PC-9 (cell line): ENCODE data around the gene NT5C2. TPM values are rescaled to one million over a fixed set of nuclear protein-coding genes. Genes with fewer than 3 reads are reported as not detected.
"Not testable (repeated sequence)": the region's sequence is repeated elsewhere in the genome, so short reads cannot be mapped to it uniquely, and the experiment has no call there.

Experiments
- BruUV-seq: library from RNA; stranded (reverse); fragments of 400-500 nt; replicated peaks from 2 replicates; lab custom pipeline; 2021; lab: Mats Ljungman, UMichigan
- CTCF ChIA-PET: fragments of 300-600 bp; sonication (Branson Sonifier 250); formaldehyde crosslinking; loops from one replicate; lab custom pipeline; 2022; ENCODE audit warnings: antibody characterized with exemption; lab: Charles Lee
- POLR2A ChIA-PET: fragments of 300-600 bp; sonication (Branson Sonifier 250); formaldehyde crosslinking; loops from one replicate; lab custom pipeline; 2022; ENCODE audit warnings: antibody characterized with exemption; ENCODE audit not compliant: unreplicated experiment; lab: Charles Lee
- DNase-seq, 2 experiments: peaks; one replicate each; pipeline versions ENCODE4 v3.0.0 to v3.0.0-alpha.2; 2015 to 2022; ENCODE audit warnings: mixed read lengths in 1 of 2
- H2AFZ ChIP-seq: fragments of 200-600 bp; sonication (generic); 2 replicates; pipeline ENCODE4 v1.8.1; 2017; ENCODE audit warnings: antibody characterized with exemption
- H3F3A ChIP-seq: fragments of 200-600 bp; sonication (generic); 2 replicates; pipeline ENCODE4 v1.8.1; 2017; ENCODE audit warnings: antibody characterized with exemption, mild to moderate bottlenecking, low read depth; ENCODE audit not compliant: insufficient read depth
- H3K27ac ChIP-seq: fragments of 200-600 bp; sonication (generic); 2 replicates; pipeline ENCODE4 v1.6.1; 2016; ENCODE audit warnings: mixed run types
- H3K27me3 ChIP-seq: fragments of 200-600 bp; sonication (generic); 2 replicates; pipeline ENCODE4 v1.6.1; 2016; ENCODE audit warnings: low read depth, mixed run types; ENCODE audit not compliant: insufficient read depth
- H3K36me3 ChIP-seq: fragments of 200-600 bp; sonication (generic); 2 replicates; pipeline ENCODE4 v1.6.1; 2016; ENCODE audit warnings: low read depth, mixed run types
- H3K4me1 ChIP-seq: fragments of 200-600 bp; sonication (generic); replicated peaks from 2 replicates; pipeline ENCODE4 v1.6.1; 2016; ENCODE audit warnings: mixed run types; ENCODE audit not compliant: insufficient read depth
- H3K4me2 ChIP-seq: fragments of 200-600 bp; sonication (generic); 2 replicates; pipeline ENCODE4 v1.6.1; 2017; ENCODE audit warnings: mixed run types
- H3K4me3 ChIP-seq: fragments of 200-600 bp; sonication (generic); 2 replicates; pipeline ENCODE4 v1.6.1; 2016; ENCODE audit warnings: mixed run types
- H3K79me2 ChIP-seq: fragments of 200-600 bp; sonication (generic); 2 replicates; pipeline ENCODE4 v1.6.1; 2017; ENCODE audit warnings: low read depth, mixed run types
- H3K9me2 ChIP-seq: fragments of 200-600 bp; sonication (generic); 2 replicates; pipeline ENCODE4 v1.8.1; 2017; ENCODE audit warnings: mild to moderate bottlenecking; ENCODE audit not compliant: insufficient read depth
- H3K9me3 ChIP-seq: fragments of 200-600 bp; sonication (generic); 2 replicates; pipeline ENCODE4 v1.8.1; 2016; ENCODE audit warnings: low read depth; ENCODE audit not compliant: insufficient read depth
- H4K20me1 ChIP-seq: fragments of 200-600 bp; sonication (generic); 2 replicates; pipeline ENCODE4 v1.8.1; 2017; ENCODE audit not compliant: insufficient read depth
- EZH2 ChIP-seq: fragments of 200-600 bp; sonication (generic); IDR thresholded peaks from 2 replicates; pipeline ENCODE4 v1.8.0; 2017; ENCODE audit warnings: antibody characterized with exemption, low read depth
- intact Hi-C: fragments of 100-400 bp; cut with micrococcal nuclease; formaldehyde crosslinking; loops from one replicate; pipeline ENCODE4 v1.10.0; 2022; ENCODE audit not compliant: unreplicated experiment
- total RNA-seq: library from RNA; stranded (reverse); gene quantifications from 2 replicates; pipeline ENCODE4 v1.2.3, GENCODE V29; 2021
- TF ChIP-seq, protein P1 (sequence below): fragments of 200-600 bp; sonication (generic); conservative IDR thresholded peaks from 2 replicates; pipeline ENCODE4 v1.6.1; 2017; ENCODE audit warnings: mixed run types, antibody characterized with exemption, mild to moderate bottlenecking, moderate library complexity

Gene NT5C2
- total RNA-seq, 1 experiment from 2014 or later = 67.9 TPM

- no peak overlapping the region for H2AFZ ChIP-seq
- ChIA-PET CTCF (no interaction called here), POLR2A (no interaction called here)
- peaks cover 63% of the 10 kb centered on the region for H3K79me2 ChIP-seq
- no TSS peak for BruUV-seq
- H3K4me2 ChIP-seq = no peak overlapping the region
- H3K4me3 ChIP-seq = no peak overlapping the region
- H3K27ac ChIP-seq = no peak overlapping the region
- no peaks in the 10 kb centered on the region for H3K9me3 ChIP-seq
- peaks cover 19% of the 10 kb centered on the region for H3K36me3 ChIP-seq
- H3F3A ChIP-seq = peaks cover 30% of the 10 kb centered on the region
- intact Hi-C loops = no loop called here
- H3K4me1 ChIP-seq = peaks cover 25% of the 10 kb centered on the region
- H3K27me3 ChIP-seq = no peaks in the 10 kb centered on the region
- DNase-seq = peak in 1 of 2 experiments; percentile 14
- TF ChIP-seq, protein P1, sequence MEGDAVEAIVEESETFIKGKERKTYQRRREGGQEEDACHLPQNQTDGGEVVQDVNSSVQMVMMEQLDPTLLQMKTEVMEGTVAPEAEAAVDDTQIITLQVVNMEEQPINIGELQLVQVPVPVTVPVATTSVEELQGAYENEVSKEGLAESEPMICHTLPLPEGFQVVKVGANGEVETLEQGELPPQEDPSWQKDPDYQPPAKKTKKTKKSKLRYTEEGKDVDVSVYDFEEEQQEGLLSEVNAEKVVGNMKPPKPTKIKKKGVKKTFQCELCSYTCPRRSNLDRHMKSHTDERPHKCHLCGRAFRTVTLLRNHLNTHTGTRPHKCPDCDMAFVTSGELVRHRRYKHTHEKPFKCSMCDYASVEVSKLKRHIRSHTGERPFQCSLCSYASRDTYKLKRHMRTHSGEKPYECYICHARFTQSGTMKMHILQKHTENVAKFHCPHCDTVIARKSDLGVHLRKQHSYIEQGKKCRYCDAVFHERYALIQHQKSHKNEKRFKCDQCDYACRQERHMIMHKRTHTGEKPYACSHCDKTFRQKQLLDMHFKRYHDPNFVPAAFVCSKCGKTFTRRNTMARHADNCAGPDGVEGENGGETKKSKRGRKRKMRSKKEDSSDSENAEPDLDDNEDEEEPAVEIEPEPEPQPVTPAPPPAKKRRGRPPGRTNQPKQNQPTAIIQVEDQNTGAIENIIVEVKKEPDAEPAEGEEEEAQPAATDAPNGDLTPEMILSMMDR = no peak
- TF ChIP-seq EZH2 = no peak
- H3K9me2 ChIP-seq = no peaks in the 10 kb centered on the region
- H4K20me1 ChIP-seq = no peaks in the 10 kb centered on the region
Observed at GRCh38 chr10:103145860-103146466, 47.1 kb downstream of the NT5C2 start.

DNA sequence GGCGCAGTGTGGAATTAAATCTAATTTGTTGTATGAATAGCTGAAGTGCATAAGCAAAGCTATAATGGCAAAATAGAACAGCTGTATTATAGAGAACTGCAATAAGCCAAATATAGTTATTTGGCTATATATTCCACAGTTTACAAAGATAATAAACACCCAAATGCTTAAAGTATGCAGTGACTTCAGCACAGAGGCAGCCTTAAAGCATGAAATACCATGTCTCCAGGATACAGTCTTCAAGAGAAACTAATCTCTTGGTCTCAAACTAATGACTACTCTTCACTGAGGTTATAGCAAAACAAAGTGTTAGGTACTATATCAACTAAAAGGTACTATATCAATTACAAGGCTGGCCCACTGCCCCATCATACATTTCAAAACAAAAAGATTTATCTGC lies 48.0 kb downstream of the NT5C2 start:
- POLR2A ChIA-PET = no interaction called here
- H3K79me2 ChIP-seq = peaks cover 53% of the 10 kb centered on the region

GRCh38 chr10:103144041-103144440 lies 49.0 kb downstream of the NT5C2 start:
- no peaks in the 10 kb centered on the region for H3K9me2 ChIP-seq
- H3F3A ChIP-seq = peaks cover 39% of the 10 kb centered on the region
- peaks cover 21% of the 10 kb centered on the region; the same call in 1 of the 2 replicates for H3K36me3 ChIP-seq
- ChIA-PET POLR2A (no interaction called here), CTCF (no interaction called here)
- no peak overlapping the region for H3K4me3 ChIP-seq
- H2AFZ ChIP-seq = no peak overlapping the region
- H4K20me1 ChIP-seq = no peaks in the 10 kb centered on the region
- H3K4me1 ChIP-seq = peaks cover 34% of the 10 kb centered on the region
- no peak for DNase-seq
- intact Hi-C loops = no loop called here
- H3K9me3 ChIP-seq = no peaks in the 10 kb centered on the region
- BruUV-seq = no TSS peak
- no peaks in the 10 kb centered on the region for H3K27me3 ChIP-seq
- H3K79me2 ChIP-seq = peaks cover 47% of the 10 kb centered on the region
- 0 out of 2 replicates have a peak overlapping the region, but pooled peaks have one; percentile 3 for H3K27ac ChIP-seq
- TF ChIP-seq, protein P1 = no peak
- TF ChIP-seq EZH2 = no peak
- no peak overlapping the region for H3K4me2 ChIP-seq

More for the DNA sequence above, 48.0 kb downstream of the NT5C2 start:
- Histone ChIP-seq H3K4me2 (no peak overlapping the region), H3K27ac (no peak overlapping the region), H2AFZ (no peak overlapping the region), H3K9me3 (no peaks in the 10 kb centered on the region), H3K9me2 (no peaks in the 10 kb centered on the region), H3K36me3 (peaks cover 21% of the 10 kb centered on the region; the same call in 1 of the 2 replicates), H3F3A (peaks cover 32% of the 10 kb centered on the region), H3K4me3 (no peak overlapping the region), H3K4me1 (peaks cover 34% of the 10 kb centered on the region), H4K20me1 (no peaks in the 10 kb centered on the region), H3K27me3 (no peaks in the 10 kb centered on the region)
- intact Hi-C loops = no loop called here
- no TSS peak for BruUV-seq
- DNase-seq = no peak
- TF ChIP-seq, protein P1 = no peak
- TF ChIP-seq EZH2 = no peak
- CTCF ChIA-PET = no interaction called here

- peaks cover 44% of the 10 kb centered on the region for H3K79me2 ChIP-seq
- H3K9me2 ChIP-seq, POLR2A ChIA-PET, DNase-seq, H3K9me3 ChIP-seq, BruUV-seq, intact Hi-C loops, H3K4me3 ChIP-seq, H3K27me3 ChIP-seq, H4K20me1 ChIP-seq, H3K4me2 ChIP-seq, H2AFZ ChIP-seq, CTCF ChIA-PET: not testable (repeated sequence)
- H3F3A ChIP-seq = peaks cover 43% of the 10 kb centered on the region
- H3K27ac ChIP-seq = 0 out of 2 replicates have a peak overlapping the region, but pooled peaks have one; percentile 3
- peaks cover 34% of the 10 kb centered on the region for H3K4me1 ChIP-seq
- H3K36me3 ChIP-seq = peaks cover 21% of the 10 kb centered on the region; the same call in 1 of the 2 replicates
Observed at GRCh38 chr10:103143641-103144040, 49.4 kb downstream of the NT5C2 start.
